GM18951 (cell line): ENCODE results near the gene PEAK3.

Experiments
- POLR2A ChIP-seq: IDR thresholded peaks from 4 replicates; pipeline ENCODE4 v1.6.1; 2011; ENCODE audit warnings: mild to moderate bottlenecking; ENCODE audit not compliant: insufficient read length, insufficient read depth; ENCODE audit errors: extremely low read depth
- in situ Hi-C: fragments of 300-500 bp; cut with MboI; formaldehyde crosslinking; loops from one replicate; pipeline ENCODE4 v1.12.0; 2022; ENCODE audit warnings: low sequenced_read_pairs, mixed read lengths, inconsistent platforms; ENCODE audit not compliant: unreplicated experiment

PEAK3 gene

DNA sequence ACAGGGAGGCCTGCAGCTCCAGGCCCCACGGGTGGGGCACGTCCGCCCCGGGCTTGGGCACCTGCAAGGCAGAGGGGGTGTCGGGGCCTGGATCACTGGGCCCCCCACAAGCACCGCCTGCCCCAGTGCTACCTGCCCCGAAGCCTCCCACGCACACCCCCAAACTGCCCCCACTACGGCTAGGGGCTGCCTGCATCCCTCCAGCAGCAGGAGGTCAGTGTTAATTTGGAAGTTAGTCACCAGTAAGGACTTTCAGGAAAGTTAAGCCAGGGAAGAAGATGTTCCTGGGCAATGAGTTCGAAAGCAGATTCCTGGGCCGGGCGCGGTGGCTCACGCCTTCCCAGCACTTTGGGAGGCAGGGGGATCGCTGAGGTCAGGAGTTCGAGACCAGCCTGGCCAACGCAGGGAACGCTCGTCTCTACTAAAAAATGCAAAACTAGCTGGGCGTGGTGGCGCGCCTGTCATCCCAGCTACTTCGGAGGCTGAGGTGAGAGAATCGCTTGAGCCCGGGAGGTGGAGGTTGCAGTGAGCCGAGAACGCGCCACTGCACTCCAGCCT, 5.5 kb downstream of the PEAK3 start:
- TF ChIP-seq POLR2A = no peak
- in situ Hi-C loops = loop anchor here (25.0 kb wide), 1 partner anchor 336 kb away; no protein-coding TSS in a partner anchor

GRCh38 chr19:2275588-2276428, 6.2 kb downstream of the PEAK3 start:
- in situ Hi-C loops = loop anchor here (25.0 kb wide), 1 partner anchor 336 kb away; no protein-coding TSS in a partner anchor
- no peak for TF ChIP-seq POLR2A

- in situ Hi-C loops = loop anchor here (25.0 kb wide), 1 partner anchor 337 kb away; no protein-coding TSS in a partner anchor
Measured at GRCh38 chr19:2274931-2275535, 6.9 kb downstream of the PEAK3 start.

DNA sequence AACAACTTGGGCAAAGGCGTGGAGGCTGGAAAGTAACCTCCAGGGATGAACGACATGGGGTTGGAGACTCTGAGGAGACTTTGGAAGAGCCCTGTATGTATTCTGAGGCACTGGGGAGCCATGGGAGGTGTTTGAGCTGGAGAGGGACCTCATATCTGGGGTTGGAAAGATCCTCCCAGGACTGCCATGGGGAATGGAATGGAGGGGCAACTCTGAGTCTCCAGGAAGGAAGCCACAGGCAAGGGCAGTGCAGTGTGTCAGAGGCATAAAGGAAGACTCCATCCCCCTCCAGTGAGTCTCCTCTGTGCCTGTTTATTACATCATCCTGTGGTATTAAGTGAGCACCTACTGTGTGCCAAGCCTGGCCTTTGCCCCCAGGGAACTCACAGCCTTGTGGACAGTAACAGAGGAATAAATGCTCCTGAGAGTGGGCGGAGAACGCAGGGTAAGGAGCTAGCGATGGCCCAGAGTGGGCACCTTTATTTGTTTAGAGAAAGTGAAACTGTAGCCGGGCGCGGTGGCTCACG, 7.7 kb downstream of the PEAK3 start:
- TF ChIP-seq POLR2A = no peak
- in situ Hi-C loops = no loop called here

More at GRCh38 chr19:2274931-2275535, 6.9 kb downstream of the PEAK3 start:
- no peak for TF ChIP-seq POLR2A

DNA sequence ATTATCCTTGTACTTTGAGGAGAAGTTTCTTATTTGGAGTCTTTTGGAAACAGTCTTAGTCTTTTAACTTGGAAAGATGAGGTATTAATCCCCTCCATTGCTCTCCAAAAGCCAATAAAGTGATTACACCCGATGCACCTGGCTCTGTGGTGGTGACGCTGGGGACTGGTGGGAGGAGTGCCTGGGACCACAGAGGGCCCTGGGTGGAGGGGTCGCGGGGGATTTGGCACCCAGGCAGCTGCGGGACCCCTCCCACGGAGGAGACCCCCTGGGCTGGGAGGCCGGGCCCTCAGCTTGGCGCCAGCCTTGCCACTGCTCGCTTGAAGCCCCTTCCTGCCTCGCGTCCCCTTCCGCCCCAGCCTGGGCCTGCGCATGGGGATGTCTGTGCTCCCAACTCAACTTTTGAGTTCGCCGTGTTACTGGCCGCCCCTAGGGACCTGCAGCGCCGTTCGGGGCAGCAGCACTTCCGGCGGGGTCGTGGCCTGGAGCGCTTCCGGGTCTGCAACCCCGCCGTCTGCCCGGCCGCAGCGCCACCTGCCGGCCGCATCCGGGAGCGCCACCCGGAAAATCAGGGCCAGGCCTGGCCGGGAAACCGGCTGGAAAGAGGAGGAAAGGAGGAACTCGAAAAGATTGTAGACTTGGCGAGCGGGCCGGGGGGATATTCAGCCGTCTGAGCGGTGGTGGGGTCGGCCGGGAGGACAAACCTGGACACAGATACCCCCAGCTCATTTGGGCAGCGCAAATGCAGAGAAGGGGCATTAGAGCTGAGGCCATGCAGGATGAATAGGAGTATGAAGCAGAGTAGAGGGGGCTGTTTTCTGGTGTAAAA, 8.4 kb downstream of the PEAK3 start:
- TF ChIP-seq POLR2A = peak; percentile 53
- in situ Hi-C loops = no loop called here

- in situ Hi-C loops = no loop called here
- TF ChIP-seq POLR2A = no peak
Measured at GRCh38 chr19:2271234-2272103, 10.5 kb downstream of the PEAK3 start.

DNA sequence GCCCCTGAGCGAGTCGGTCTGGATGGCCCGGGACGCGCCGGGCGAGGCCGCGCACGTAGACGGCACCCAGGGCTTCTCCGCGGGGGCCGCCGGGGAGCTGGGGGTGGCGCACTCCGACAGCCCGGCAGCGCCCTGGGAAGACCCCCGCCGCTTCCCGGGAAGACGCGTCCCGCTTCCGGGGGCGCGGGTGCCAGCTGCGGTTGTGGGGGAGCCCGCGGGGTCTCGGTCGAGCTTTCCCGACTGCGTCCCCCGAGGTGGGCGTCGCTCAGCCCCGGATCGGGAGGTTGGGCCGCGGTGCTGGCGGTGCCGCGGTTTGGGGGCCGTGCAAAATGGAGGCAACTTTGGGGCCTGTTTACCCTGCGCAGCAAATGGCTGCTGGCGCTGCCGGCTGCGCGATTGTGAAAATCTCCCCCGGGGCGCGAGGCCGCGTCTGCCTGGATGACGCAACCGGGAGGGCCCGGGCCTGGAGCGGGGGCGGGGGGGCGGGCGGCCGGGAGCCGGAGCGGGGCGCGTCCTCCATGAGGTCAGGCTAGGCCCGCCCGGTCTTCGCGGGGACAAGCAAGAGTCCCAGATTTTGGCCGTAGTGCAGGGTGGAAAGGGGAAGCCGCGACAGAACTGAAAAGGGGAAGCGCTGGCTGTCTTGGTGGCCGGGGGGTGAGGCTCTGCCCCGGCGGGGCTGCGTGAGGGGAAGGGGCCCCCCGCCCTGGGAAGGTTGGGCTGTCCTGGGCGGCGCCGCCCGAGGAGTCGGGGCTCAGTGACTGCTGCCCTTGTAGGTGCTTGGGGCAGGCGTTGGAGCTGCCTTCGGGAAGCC, 11.3 kb downstream of the PEAK3 start:
- in situ Hi-C loops = no loop called here
- TF ChIP-seq POLR2A = no peak

- TF ChIP-seq POLR2A = no peak
- in situ Hi-C loops = no loop called here
Measured at GRCh38 chr19:2270157-2270422, 11.9 kb downstream of the PEAK3 start.

DNA sequence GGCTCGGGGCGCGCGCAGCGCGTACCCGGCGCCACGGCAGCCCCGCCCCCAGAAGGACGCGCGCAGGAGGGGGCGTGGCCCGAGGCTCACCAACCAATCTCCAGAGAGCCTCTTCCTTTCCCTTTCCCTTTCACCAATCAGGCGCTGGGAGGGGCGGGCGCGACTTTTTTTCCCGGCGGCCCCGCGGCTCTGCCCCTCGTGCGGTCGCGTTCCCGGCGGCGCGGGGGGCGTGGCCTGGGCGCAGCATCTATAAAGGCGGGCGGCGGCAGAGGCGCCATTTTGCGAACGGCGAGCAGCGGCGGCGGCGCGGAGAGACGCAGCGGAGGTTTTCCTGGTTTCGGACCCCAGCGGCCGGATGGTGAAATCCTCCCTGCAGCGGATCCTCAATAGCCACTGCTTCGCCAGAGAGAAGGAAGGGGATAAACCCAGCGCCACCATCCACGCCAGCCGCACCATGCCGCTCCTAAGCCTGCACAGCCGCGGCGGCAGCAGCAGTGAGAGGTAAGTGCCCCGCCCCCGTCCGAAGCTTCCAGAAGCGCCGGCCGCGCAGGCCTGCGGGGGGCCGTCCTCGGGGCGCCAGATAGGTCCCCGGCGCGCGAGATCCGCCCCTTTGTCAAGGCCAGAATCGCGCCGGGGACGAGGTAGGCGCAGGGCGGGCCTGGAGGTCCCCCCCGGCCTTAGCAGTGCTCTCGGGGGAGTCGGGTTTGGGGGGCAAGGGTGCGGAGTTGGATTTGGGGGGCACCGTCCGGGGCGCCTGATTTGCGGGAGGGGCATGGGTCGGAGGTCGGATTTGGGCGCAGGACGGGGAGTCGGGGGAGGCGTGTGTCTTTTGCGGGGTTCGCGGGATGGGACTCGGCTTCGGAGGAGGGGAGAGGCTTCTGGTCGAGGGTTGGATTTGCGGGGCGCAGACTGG, 12.5 kb downstream of the PEAK3 start:
- peak; percentile 99 for TF ChIP-seq POLR2A
- in situ Hi-C loops = no loop called here

- TF ChIP-seq POLR2A = no peak
- in situ Hi-C loops = no loop called here
Measured at GRCh38 chr19:2268861-2269243, 13.1 kb downstream of the PEAK3 start.
